VCaP (cell line): ENCODE data around the gene CARD6.

Source experiments
- H3K27ac ChIP-seq: fragments of 450-650 bp; 2 replicates; pipeline ENCODE4 v1.5.1; 2017
- CTCF ChIP-seq: fragments of 450-650 bp; conservative IDR thresholded peaks from 2 replicates; pipeline ENCODE4 v1.5.1; 2017; ENCODE audit warnings: mild to moderate bottlenecking, moderate library complexity

CARD6 gene

GRCh38 chr5:40832345-40832744 lies 8.8 kb upstream of the CARD6 start:
- TF ChIP-seq CTCF = no peak
- H3K27ac ChIP-seq = peak overlapping the region; percentile 91; the same call in 1 of the 2 replicates

GRCh38 chr5:40833712-40834229 lies 7.4 kb upstream of the CARD6 start:
- no peak for TF ChIP-seq CTCF
- peak overlapping the region; percentile 91 for H3K27ac ChIP-seq

- H3K27ac ChIP-seq = peak overlapping the region; percentile 91
- no peak for TF ChIP-seq CTCF
Measured at GRCh38 chr5:40834391-40834848, 6.7 kb upstream of the CARD6 start.

- H3K27ac ChIP-seq = peak within 1 kb of the TSS; percentile 91
- TF ChIP-seq CTCF = no peak
Measured at GRCh38 chr5:40834849-40835787, 6.0 kb upstream of the CARD6 start, which contains the start of gene RPL37. Gene RPL37 (minus strand): TSS chr5:40835222. CDS start chr5:40835185, 37 bp downstream.

GRCh38 chr5:40838086-40838485 lies 3.1 kb upstream of the CARD6 start:
- H3K27ac ChIP-seq = no peak overlapping the region
- no peak for TF ChIP-seq CTCF

GRCh38 chr5:40842351-40842750 lies 1.2 kb downstream of the CARD6 start:
- H3K27ac ChIP-seq = no peak overlapping the region
- TF ChIP-seq CTCF = no peak

GRCh38 chr5:40844565-40844964 lies 3.4 kb downstream of the CARD6 start:
- H3K27ac ChIP-seq = no peak overlapping the region
- no peak for TF ChIP-seq CTCF
